Esophagus muscularis mucosa (tissue), 4 donors: ENCODE measurements around the gene PTPRN2. TPM values are rescaled to one million over a fixed set of nuclear protein-coding genes. Genes with fewer than 3 reads are reported as not detected.
A peak's percentile ranks its signal among the peaks of the same experiment; 100 is the strongest.

Source experiments
- DNase-seq: peaks from one replicate; pipeline ENCODE4 v3.0.0-alpha.2; 2017; ENCODE audit errors: extremely low spot score
- H3K27ac ChIP-seq, 4 donors: fragments of 200-600 bp; sonication (generic); replicated peaks in 1 of 4; 1 replicate in 3 of 4; 2 replicates in 1 of 4; pipeline ENCODE4 v1.5.1; 2016 to 2019; ENCODE audit warnings: mild to moderate bottlenecking in 1 of 4
- H3K27me3 ChIP-seq, 4 donors: fragments of 200-600 bp; sonication (generic); one replicate each; pipeline versions ENCODE4 v1.5.1 to v1.6.0; 2016 to 2019
- H3K36me3 ChIP-seq, 4 donors: fragments of 200-600 bp; sonication (generic); one replicate each; pipeline ENCODE4 v1.5.1; 2016 to 2019
- H3K4me1 ChIP-seq, 4 donors: fragments of 200-600 bp; sonication (generic); one replicate each; pipeline ENCODE4 v1.5.1; 2016 to 2019
- H3K4me3 ChIP-seq, 4 donors: fragments of 200-600 bp; sonication (generic); 1 replicate in 2 of 4; 2 replicates in 2 of 4; pipeline ENCODE4 v1.5.1; 2016 to 2019; ENCODE audit warnings: mild to moderate bottlenecking in 4 of 4, moderate library complexity in 1 of 4
- H3K9me3 ChIP-seq, 4 donors: fragments of 200-600 bp; sonication (generic); 1 replicate in 3 of 4; 2 replicates in 1 of 4; pipeline ENCODE4 v1.5.1; 2016 to 2019
- CTCF ChIP-seq, 3 experiments: fragments of 200-600 bp in 2 of 3; fragments of 450-650 bp in 1 of 3; sonication (generic) in 2 of 3; IDR thresholded peaks; one replicate each; pipeline ENCODE4 v1.5.1; 2017 to 2019; ENCODE audit warnings: antibody characterized with exemption in 3 of 3, mild to moderate bottlenecking in 2 of 3, moderate library complexity in 1 of 3
- EP300 ChIP-seq: sonication (generic); formaldehyde crosslinking; IDR thresholded peaks from one replicate; pipeline ENCODE4 v1.6.1; 2017; ENCODE audit warnings: antibody characterized with exemption
- POLR2A ChIP-seq: fragments of 450-650 bp; IDR thresholded peaks from one replicate; pipeline ENCODE4 v1.6.1; 2017; ENCODE audit warnings: antibody characterized with exemption, moderate library complexity, mild to moderate bottlenecking, low read depth
- POLR2AphosphoS5 ChIP-seq, 2 donors: sonication (generic); formaldehyde crosslinking; IDR thresholded peaks; one replicate each; pipeline ENCODE4 v1.6.1; 2017; ENCODE audit warnings: antibody characterized with exemption in 2 of 2
- WGBS: methylation state at CpG from one replicate; pipeline ENCODE4 v1.1.5; 2018; 5-methylcytosine and 5-hydroxymethylcytosine counted together
- intact Hi-C: fragments of 100-400 bp; cut with DNase I; formaldehyde crosslinking; loops from one replicate; pipeline ENCODE4 v1.15.1; 2023
- total RNA-seq, 4 donors: library from RNA; depleted of rRNA; stranded (reverse); fragments of >200 nt; gene quantifications; one replicate each; pipeline versions ENCODE4 v1.1.0 to v1.2.1, GENCODE V29; 2016

Gene PTPRN2
- total RNA-seq, 4 donors from 2014 or later: 2.1 to 3.1 (median 3.1) TPM

- Histone ChIP-seq H3K4me3 (no peak overlapping the region), H3K4me1 (peaks cover 3 to 20% (median 18%) of the 10 kb centered on the region in 4 donors), H3K9me3 (no peaks in the 10 kb centered on the region), H3K27ac (no peak overlapping the region), H3K27me3 (no peaks in the 10 kb centered on the region), H3K36me3 (no peaks in the 10 kb centered on the region)
- 91% methylated on average over 8 of the region's 8 CpGs for WGBS
- intact Hi-C loops: no loop called here
- TF ChIP-seq POLR2A (no peak), EP300 (no peak), CTCF (IDR thresholded peaks at IDR 0.05) (no peak)
- no peak for DNase-seq
Observed at GRCh38 chr7:157569967-157570366, 1017.7 kb downstream of the PTPRN2 start.

GRCh38 chr7:157568770-157569584, 1018.6 kb downstream of the PTPRN2 start:
- intact Hi-C loops: no loop called here
- Histone ChIP-seq H3K4me1 (peaks cover 3 to 20% (median 18%) of the 10 kb centered on the region in 4 donors), H3K4me3 (peak overlapping the region; percentile 56 to 66 (median 62)), H3K36me3 (no peaks in the 10 kb centered on the region), H3K9me3 (no peaks in the 10 kb centered on the region), H3K27ac (peak overlapping the region; percentile 29 to 59 (median 38)), H3K27me3 (no peaks in the 10 kb centered on the region)
- no peak for DNase-seq
- TF ChIP-seq CTCF (IDR thresholded peaks at IDR 0.05): no peak
- TF ChIP-seq POLR2AphosphoS5 (IDR thresholded peaks at IDR 0.05): peak in 1 of 2 donors; percentile 28
- WGBS: 12% methylated on average over 19 of the region's 35 CpGs

GRCh38 chr7:157568106-157568769, 1019.4 kb downstream of the PTPRN2 start:
- WGBS: 70% methylated on average over 25 of the region's 25 CpGs
- peaks cover 3 to 20% (median 18%) of the 10 kb centered on the region in 4 donors for H3K4me1 ChIP-seq
- H3K9me3 ChIP-seq: no peaks in the 10 kb centered on the region
- DNase-seq: no peak
- no peaks in the 10 kb centered on the region for H3K36me3 ChIP-seq
- TF ChIP-seq POLR2AphosphoS5 (IDR thresholded peaks at IDR 0.05): no peak
- TF ChIP-seq POLR2A: no peak
- TF ChIP-seq CTCF (IDR thresholded peaks at IDR 0.05): no peak
- no peaks in the 10 kb centered on the region for H3K27me3 ChIP-seq
- H3K4me3 ChIP-seq: peak overlapping the region; percentile 56 to 66 (median 62)
- intact Hi-C loops: no loop called here
- peak overlapping the region; percentile 29 to 59 (median 38) for H3K27ac ChIP-seq

- Histone ChIP-seq H3K27ac (no peak overlapping the region), H3K4me1 (peaks cover 3 to 20% (median 18%) of the 10 kb centered on the region in 4 donors), H3K4me3 (no peak overlapping the region), H3K27me3 (no peaks in the 10 kb centered on the region), H3K36me3 (no peaks in the 10 kb centered on the region), H3K9me3 (no peaks in the 10 kb centered on the region)
- no peak for TF ChIP-seq POLR2AphosphoS5 (IDR thresholded peaks at IDR 0.05)
- no peak for TF ChIP-seq EP300
- no peak for TF ChIP-seq POLR2A
- TF ChIP-seq CTCF (IDR thresholded peaks at IDR 0.05): no peak
- whole genome bisulfite sequencing: 96% methylated on average over 10 of the region's 10 CpGs
- DNase-seq: no peak
- intact Hi-C loops: no loop called here
Observed at GRCh38 chr7:157567666-157568065, 1020.0 kb downstream of the PTPRN2 start.
